GM12878 (cell line): Measurements from ENCODE around the gene PIGB. TPM values are rescaled to one million over a fixed set of nuclear protein-coding genes. Genes with fewer than 3 reads are reported as not detected.

Source experiments
- CBX3 ChIP-seq: fragments of 200-600 bp; sonication (generic); IDR thresholded peaks from 2 replicates; pipeline ENCODE4 v1.6.1; 2016; ENCODE audit warnings: low read depth, borderline replicate concordance
- CHD1 ChIP-seq: IDR thresholded peaks from 2 replicates; pipeline ENCODE4 v1.6.1; 2012; ENCODE audit warnings: low read depth, low read length, improper control_type of control experiment
- HCFC1 ChIP-seq: fragments of 150-350 bp; IDR thresholded peaks from 2 replicates; pipeline ENCODE4 v1.6.1; 2014; ENCODE audit warnings: low read length
- HDAC2 ChIP-seq: fragments of 200-600 bp; sonication (generic); IDR thresholded peaks from 2 replicates; pipeline ENCODE4 v1.6.1; 2017
- HDGF ChIP-seq: fragments of 450-650 bp; IDR thresholded peaks from 2 replicates; pipeline ENCODE4 v1.6.1; 2016; ENCODE audit warnings: antibody characterized with exemption
- IKZF2 ChIP-seq, 2 experiments: fragments of 450-650 bp; IDR thresholded peaks; 2 replicates each; pipeline ENCODE4 v1.6.1; 2017; ENCODE audit warnings: mild to moderate bottlenecking in 2 of 2, moderate library complexity in 2 of 2
- KAT2A ChIP-seq: conservative IDR thresholded peaks from 2 replicates; pipeline ENCODE4 v1.6.1; 2011; ENCODE audit warnings: low read depth, low read length; ENCODE audit not compliant: control insufficient read depth
- KDM1A ChIP-seq: fragments of 200-600 bp; sonication (generic); IDR thresholded peaks from 2 replicates; pipeline ENCODE4 v1.6.1; 2016; ENCODE audit warnings: borderline replicate concordance
- KLF5 ChIP-seq: fragments of 450-650 bp; IDR thresholded peaks from 2 replicates; pipeline ENCODE4 v1.6.1; 2014; ENCODE audit warnings: mild to moderate bottlenecking; ENCODE audit not compliant: partially characterized antibody
- LARP7 ChIP-seq: fragments of 450-650 bp; IDR thresholded peaks from 2 replicates; pipeline ENCODE4 v1.6.1; 2017; ENCODE audit warnings: mild to moderate bottlenecking
- MTA3 ChIP-seq: IDR thresholded peaks from 2 replicates; pipeline ENCODE4 v1.6.1; 2012; ENCODE audit warnings: low read length, inconsistent platforms, borderline replicate concordance
- NFIC ChIP-seq: IDR thresholded peaks from 2 replicates; pipeline ENCODE4 v1.6.1; 2012; ENCODE audit warnings: low read depth, mild to moderate bottlenecking, inconsistent platforms, low read length, moderate library complexity
- NFXL1 ChIP-seq: fragments of 450-650 bp; IDR thresholded peaks from 2 replicates; pipeline ENCODE4 v1.6.1; 2017; ENCODE audit warnings: antibody characterized with exemption, mild to moderate bottlenecking, borderline replicate concordance
- NR2C1 ChIP-seq: fragments of 450-650 bp; IDR thresholded peaks from 2 replicates; pipeline ENCODE4 v1.6.1; 2017; ENCODE audit warnings: antibody characterized with exemption, mild to moderate bottlenecking, moderate library complexity
- POLR2A ChIP-seq: IDR thresholded peaks from 2 replicates; pipeline ENCODE4 v1.6.1; 2011; ENCODE audit warnings: low read depth, mild to moderate bottlenecking, low read length
- RB1 ChIP-seq: fragments of 450-650 bp; formaldehyde crosslinking; IDR thresholded peaks from 2 replicates; pipeline ENCODE4 v1.6.1; 2017; ENCODE audit warnings: mild to moderate bottlenecking, borderline replicate concordance
- RCOR1 ChIP-seq: conservative IDR thresholded peaks from 2 replicates; pipeline ENCODE4 v1.6.1; 2012; ENCODE audit warnings: low read depth, low read length, improper control_type of control experiment
- SMAD5 ChIP-seq: IDR thresholded peaks from 2 replicates; pipeline ENCODE4 v1.6.1; 2016; ENCODE audit warnings: antibody characterized with exemption, low read depth
- ZNF207 ChIP-seq: fragments of 450-650 bp; IDR thresholded peaks from 2 replicates; pipeline ENCODE4 v1.6.1; 2014; ENCODE audit warnings: antibody characterized with exemption, mild to moderate bottlenecking, borderline replicate concordance
- ZNF274 ChIP-seq: IDR thresholded peaks from one replicate; pipeline ENCODE4 v1.8.0; 2011; ENCODE audit not compliant: insufficient read length, insufficient read depth
- polyA plus RNA-seq, 11 experiments: library from polyadenylated mRNA; depleted of rRNA in 4 of 11; unstranded in 6 of 11; stranded (reverse) in 5 of 11; fragments of >200 nt; fragmentation: Nextera tagmentation in 4 of 11; fragmentation: Illumina TruSeq in 1 of 11; extraction: Ambion mirVana in 4 of 11; extraction: Trizol in 1 of 11; gene quantifications; 1 replicate in 1 of 11; 2 replicates in 10 of 11; pipeline versions ENCODE4 v1.2.1 to v1.2.3, GENCODE V29; 2011 to 2016; ENCODE audit warnings: inconsistent platforms in 2 of 11, missing spikeins in 2 of 11, low read depth in 1 of 11
- total RNA-seq, 4 experiments: library from RNA; depleted of rRNA in 3 of 4; stranded (reverse); fragments of >200 nt in 3 of 4; fragmentation: Illumina TruSeq in 1 of 4; extraction: Trizol in 1 of 4; gene quantifications; 2 replicates each; pipeline versions ENCODE4 v1.2.1 to v1.2.3, GENCODE V29; 2013 to 2021
- TF ChIP-seq, protein P1 (sequence below): fragments of 450-650 bp; IDR thresholded peaks from 2 replicates; pipeline ENCODE4 v1.6.1; 2017; ENCODE audit warnings: low read depth, mild to moderate bottlenecking, moderate library complexity
- TF ChIP-seq, protein P2 (sequence below): fragments of 450-650 bp; IDR thresholded peaks from 2 replicates; pipeline ENCODE4 v1.6.1; 2018; ENCODE audit warnings: borderline replicate concordance, mild to moderate bottlenecking; ENCODE audit not compliant: partially characterized antibody
- TF ChIP-seq, protein P3 (sequence below): IDR thresholded peaks from 2 replicates; pipeline ENCODE4 v1.6.1; 2012; ENCODE audit warnings: mild to moderate bottlenecking, low read depth, low read length
- TF ChIP-seq, protein P4 (sequence below): fragments of 450-650 bp; IDR thresholded peaks from 2 replicates; pipeline ENCODE4 v1.6.1; 2017; ENCODE audit warnings: mild to moderate bottlenecking

The PIGB gene
- total and polyA plus RNA-seq, 10 of the 15 experiments (the other 5 are each of a cell fraction or from before 2014, with no cell fraction given), result 17.9 to 46.0 (median 25.2) TPM

DNA sequence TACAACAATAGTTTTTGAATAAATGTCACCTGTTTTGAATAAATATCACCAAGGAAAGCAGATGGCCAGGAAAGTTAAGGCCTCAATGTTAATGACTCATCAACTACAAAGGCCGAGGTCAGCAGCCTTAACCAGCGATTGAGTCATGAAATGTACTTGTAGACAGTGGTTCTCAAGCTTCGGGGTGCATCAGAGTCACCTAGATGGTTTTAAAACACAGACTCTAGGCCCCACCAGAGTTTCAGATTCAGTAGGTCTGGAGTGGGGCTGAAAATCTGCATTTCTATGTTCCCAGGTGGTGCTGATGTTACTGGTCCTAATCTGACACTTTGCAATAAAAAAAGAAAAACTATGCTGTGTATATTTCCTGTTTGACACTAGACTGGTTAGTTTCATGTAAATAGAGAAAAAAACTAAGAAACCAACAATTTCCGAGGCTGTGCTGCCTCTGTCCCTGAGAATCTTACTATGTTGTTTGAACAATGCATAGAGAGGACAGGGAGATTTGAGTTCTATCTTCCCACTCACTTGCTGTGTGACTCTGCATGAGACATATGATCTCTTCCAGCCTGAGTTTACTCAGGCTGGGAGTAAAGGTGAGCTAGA, 39.2 kb upstream of the PIGB start (continued):
- TF ChIP-seq, protein P1, sequence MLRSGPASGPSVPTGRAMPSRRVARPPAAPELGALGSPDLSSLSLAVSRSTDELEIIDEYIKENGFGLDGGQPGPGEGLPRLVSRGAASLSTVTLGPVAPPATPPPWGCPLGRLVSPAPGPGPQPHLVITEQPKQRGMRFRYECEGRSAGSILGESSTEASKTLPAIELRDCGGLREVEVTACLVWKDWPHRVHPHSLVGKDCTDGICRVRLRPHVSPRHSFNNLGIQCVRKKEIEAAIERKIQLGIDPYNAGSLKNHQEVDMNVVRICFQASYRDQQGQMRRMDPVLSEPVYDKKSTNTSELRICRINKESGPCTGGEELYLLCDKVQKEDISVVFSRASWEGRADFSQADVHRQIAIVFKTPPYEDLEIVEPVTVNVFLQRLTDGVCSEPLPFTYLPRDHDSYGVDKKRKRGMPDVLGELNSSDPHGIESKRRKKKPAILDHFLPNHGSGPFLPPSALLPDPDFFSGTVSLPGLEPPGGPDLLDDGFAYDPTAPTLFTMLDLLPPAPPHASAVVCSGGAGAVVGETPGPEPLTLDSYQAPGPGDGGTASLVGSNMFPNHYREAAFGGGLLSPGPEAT, result peak; percentile 68; the same call in 1 of the 2 replicates
- TF ChIP-seq NFIC (peak; percentile 89), CBX3 (no peak), POLR2A (no peak), MTA3 (0 out of 2 replicates have a peak, but pooled peaks have one; percentile 59), IKZF2 (IDR thresholded peaks at IDR 0.05) (peak; percentile 39 to 63; a peak in 3 of 4 replicates), HCFC1 (no peak), CHD1 (no peak), KAT2A (no peak), ZNF207 (no peak), KDM1A (no peak), ZNF274 (no peak), LARP7 (no peak), RCOR1 (no peak), SMAD5 (0 out of 2 replicates have a peak, but pooled peaks have one; percentile 57), NR2C1 (no peak), RB1 (no peak), HDAC2 (no peak), HDGF (no peak), KLF5 (no peak), NFXL1 (no peak)
- TF ChIP-seq, protein P2, sequence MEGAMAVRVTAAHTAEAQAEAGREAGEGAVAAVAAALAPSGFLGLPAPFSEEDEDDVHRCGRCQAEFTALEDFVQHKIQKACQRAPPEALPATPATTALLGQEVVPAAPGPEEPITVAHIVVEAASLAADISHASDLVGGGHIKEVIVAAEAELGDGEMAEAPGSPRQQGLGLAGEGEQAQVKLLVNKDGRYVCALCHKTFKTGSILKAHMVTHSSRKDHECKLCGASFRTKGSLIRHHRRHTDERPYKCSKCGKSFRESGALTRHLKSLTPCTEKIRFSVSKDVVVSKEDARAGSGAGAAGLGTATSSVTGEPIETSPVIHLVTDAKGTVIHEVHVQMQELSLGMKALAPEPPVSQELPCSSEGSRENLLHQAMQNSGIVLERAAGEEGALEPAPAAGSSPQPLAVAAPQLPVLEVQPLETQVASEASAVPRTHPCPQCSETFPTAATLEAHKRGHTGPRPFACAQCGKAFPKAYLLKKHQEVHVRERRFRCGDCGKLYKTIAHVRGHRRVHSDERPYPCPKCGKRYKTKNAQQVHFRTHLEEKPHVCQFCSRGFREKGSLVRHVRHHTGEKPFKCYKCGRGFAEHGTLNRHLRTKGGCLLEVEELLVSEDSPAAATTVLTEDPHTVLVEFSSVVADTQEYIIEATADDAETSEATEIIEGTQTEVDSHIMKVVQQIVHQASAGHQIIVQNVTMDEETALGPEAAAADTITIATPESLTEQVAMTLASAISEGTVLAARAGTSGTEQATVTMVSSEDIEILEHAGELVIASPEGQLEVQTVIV, result no peak
- TF ChIP-seq, protein P3, sequence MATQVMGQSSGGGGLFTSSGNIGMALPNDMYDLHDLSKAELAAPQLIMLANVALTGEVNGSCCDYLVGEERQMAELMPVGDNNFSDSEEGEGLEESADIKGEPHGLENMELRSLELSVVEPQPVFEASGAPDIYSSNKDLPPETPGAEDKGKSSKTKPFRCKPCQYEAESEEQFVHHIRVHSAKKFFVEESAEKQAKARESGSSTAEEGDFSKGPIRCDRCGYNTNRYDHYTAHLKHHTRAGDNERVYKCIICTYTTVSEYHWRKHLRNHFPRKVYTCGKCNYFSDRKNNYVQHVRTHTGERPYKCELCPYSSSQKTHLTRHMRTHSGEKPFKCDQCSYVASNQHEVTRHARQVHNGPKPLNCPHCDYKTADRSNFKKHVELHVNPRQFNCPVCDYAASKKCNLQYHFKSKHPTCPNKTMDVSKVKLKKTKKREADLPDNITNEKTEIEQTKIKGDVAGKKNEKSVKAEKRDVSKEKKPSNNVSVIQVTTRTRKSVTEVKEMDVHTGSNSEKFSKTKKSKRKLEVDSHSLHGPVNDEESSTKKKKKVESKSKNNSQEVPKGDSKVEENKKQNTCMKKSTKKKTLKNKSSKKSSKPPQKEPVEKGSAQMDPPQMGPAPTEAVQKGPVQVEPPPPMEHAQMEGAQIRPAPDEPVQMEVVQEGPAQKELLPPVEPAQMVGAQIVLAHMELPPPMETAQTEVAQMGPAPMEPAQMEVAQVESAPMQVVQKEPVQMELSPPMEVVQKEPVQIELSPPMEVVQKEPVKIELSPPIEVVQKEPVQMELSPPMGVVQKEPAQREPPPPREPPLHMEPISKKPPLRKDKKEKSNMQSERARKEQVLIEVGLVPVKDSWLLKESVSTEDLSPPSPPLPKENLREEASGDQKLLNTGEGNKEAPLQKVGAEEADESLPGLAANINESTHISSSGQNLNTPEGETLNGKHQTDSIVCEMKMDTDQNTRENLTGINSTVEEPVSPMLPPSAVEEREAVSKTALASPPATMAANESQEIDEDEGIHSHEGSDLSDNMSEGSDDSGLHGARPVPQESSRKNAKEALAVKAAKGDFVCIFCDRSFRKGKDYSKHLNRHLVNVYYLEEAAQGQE, result no peak
- TF ChIP-seq, protein P4, sequence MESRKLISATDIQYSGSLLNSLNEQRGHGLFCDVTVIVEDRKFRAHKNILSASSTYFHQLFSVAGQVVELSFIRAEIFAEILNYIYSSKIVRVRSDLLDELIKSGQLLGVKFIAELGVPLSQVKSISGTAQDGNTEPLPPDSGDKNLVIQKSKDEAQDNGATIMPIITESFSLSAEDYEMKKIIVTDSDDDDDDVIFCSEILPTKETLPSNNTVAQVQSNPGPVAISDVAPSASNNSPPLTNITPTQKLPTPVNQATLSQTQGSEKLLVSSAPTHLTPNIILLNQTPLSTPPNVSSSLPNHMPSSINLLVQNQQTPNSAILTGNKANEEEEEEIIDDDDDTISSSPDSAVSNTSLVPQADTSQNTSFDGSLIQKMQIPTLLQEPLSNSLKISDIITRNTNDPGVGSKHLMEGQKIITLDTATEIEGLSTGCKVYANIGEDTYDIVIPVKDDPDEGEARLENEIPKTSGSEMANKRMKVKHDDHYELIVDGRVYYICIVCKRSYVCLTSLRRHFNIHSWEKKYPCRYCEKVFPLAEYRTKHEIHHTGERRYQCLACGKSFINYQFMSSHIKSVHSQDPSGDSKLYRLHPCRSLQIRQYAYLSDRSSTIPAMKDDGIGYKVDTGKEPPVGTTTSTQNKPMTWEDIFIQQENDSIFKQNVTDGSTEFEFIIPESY, result no peak
